ENCODE data around the gene ZNF699.
"Not testable (repeated sequence)": the region's sequence is repeated elsewhere in the genome, so short reads cannot be mapped to it uniquely, and the experiment has no call there.

ZNF699 gene

DNA sequence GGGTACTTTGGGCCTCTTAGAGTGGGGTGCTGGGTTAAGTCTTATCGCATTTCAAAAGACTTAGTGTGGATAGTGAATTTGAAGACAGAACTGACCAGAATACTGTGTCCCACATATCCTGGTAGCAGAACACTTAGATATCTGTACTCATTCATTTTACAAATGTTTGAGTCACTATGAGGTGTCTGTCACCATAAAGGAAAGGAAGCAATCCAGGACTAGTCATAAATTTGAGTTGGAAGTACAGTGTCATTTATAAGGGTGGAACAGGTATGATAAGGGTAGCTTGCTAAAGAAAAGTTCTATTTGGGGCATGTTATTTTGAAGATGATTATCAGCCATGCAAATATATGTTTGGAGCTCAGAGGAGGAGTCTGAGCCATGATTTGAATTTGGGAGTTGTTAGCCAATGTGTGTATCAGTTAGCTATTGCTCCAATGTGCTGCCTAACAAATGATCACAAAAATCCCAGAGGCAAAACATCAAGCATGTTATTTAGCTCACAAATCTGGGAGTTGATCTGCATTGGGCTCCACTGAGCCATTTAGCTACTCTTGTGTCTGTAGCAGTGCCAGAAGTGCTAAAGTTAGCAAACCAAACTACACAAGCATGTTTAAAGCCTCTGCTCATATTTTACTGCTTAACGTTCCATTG is 20.3 kb downstream of the ZNF699 start:
- H3K9me3 ChIP-seq (ENCODE audit: control insufficient read depth, low read length) = peaks cover 59% of the 10 kb centered on the region
- no peak overlapping the region for H3K27ac ChIP-seq (ENCODE audit: low read depth, low read length, severe bottlenecking)
- peaks cover 17% of the 10 kb centered on the region for H3K36me3 ChIP-seq (ENCODE audit: control insufficient read depth, insufficient read depth, low read length)
- 80% methylated on average over 1 of the region's 2 CpGs; no CpG with 5 or more reads in 1 of the 2 experiments for WGBS, 2 experiments (ENCODE audit: insufficient coverage in 2 of 2)
- H3K4me1 ChIP-seq (ENCODE audit: control insufficient read depth, insufficient read depth, low read length, poor library complexity, severe bottlenecking) = no peaks in the 10 kb centered on the region
- no peak overlapping the region for H3K4me3 ChIP-seq (ENCODE audit: extremely low read depth, insufficient read depth, low read length, poor library complexity, severe bottlenecking)

DNA sequence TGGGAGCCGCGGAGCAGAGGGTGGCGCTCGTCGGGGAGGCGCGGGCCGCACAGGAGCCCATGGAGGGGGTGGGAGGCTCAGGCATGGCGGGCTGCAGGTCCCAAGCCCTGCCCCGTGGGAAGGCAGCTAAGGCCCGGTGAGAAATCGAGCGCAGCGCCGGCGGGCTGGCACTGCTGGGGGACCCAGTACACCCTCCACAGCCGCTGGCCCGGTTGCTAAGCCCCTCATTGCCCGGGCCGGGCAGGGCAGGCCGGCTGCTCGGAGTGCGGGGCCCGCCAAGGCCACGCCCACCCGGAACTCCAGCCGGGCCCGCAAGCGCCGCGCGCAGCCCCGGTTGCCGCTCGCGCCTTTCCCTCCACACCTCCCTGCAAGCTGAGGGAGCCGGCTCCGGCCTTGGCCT is 26.2 kb downstream of the ZNF699 start:
- 92 to 98% methylated on average over 10 to 23 of the region's 38 CpGs for WGBS, 2 experiments (ENCODE audit: insufficient coverage in 2 of 2)

DNA sequence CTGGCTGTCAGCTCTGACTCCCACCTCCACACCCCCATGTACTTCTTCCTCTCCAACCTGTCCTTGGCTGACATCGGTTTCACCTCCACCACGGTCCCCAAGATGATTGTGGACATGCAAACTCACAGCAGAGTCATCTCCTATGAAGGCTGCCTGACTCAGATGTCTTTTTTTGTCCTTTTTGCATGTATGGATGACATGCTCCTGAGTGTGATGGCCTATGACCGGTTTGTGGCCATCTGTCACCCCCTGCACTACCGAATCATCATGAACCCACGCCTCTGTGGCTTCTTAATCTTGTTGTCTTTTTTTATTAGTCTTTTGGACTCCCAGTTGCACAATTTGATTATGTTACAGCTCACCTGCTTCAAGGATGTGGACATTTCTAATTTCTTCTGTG is 58.4 kb downstream of the ZNF699 start:
- no peak overlapping the region for H3K4me3 ChIP-seq (ENCODE audit: extremely low read depth, insufficient read depth, low read length, poor library complexity, severe bottlenecking)
- no peaks in the 10 kb centered on the region for H3K36me3 ChIP-seq (ENCODE audit: control insufficient read depth, insufficient read depth, low read length)
- 64 to 74% methylated on average over 4 to 5 of the region's 5 CpGs for WGBS, 2 experiments (ENCODE audit: insufficient coverage in 2 of 2)

More for the DNA sequence above, 26.2 kb downstream of the ZNF699 start:
- peaks cover 50% of the 10 kb centered on the region for H3K9me3 ChIP-seq (ENCODE audit: control insufficient read depth, low read length)
- not testable (repeated sequence) for H3K4me3 ChIP-seq (ENCODE audit: extremely low read depth, insufficient read depth, low read length, poor library complexity, severe bottlenecking); H3K36me3 ChIP-seq (ENCODE audit: control insufficient read depth, insufficient read depth, low read length); H3K27ac ChIP-seq (ENCODE audit: low read depth, low read length, severe bottlenecking); H3K4me1 ChIP-seq (ENCODE audit: control insufficient read depth, insufficient read depth, low read length, poor library complexity, severe bottlenecking)

DNA sequence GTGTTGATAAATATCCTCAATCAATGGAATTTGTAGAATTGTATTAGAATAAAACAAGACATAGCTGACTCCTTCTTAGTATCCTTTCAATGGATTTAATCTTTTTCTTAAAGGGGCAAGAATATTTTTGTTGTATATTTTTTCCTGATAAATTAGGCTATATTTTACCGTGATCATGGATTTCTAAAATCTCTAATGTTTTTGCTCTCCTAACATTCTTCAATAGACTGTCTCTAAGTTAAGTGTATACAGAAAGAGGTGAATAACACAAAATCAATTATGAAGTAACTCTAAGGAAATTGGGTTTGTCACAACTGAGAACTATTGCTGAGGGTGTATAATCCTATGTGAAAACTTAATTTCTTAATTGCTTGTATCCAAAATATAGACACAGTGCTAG is 59.0 kb downstream of the ZNF699 start, which contains the start of gene OR7E24:
Gene OR7E24 (plus strand): TSS at position 301 of the 400 bp plus-strand sequence. CDS start 114 bp downstream, outside the sequence.
- peaks cover 37% of the 10 kb centered on the region for H3K9me3 ChIP-seq (ENCODE audit: control insufficient read depth, low read length)
- no peak within 1 kb of the TSS for H3K27ac ChIP-seq (ENCODE audit: low read depth, low read length, severe bottlenecking)
- no CpG with 5 or more reads among the region's 1 CpG for WGBS, 2 experiments (ENCODE audit: insufficient coverage in 2 of 2)
- H3K4me1 ChIP-seq (ENCODE audit: control insufficient read depth, insufficient read depth, low read length, poor library complexity, severe bottlenecking) = no peaks in the 10 kb centered on the region
- no peaks in the 10 kb centered on the region for H3K36me3 ChIP-seq (ENCODE audit: control insufficient read depth, insufficient read depth, low read length)
- no peak within 1 kb of the TSS for H3K4me3 ChIP-seq (ENCODE audit: extremely low read depth, insufficient read depth, low read length, poor library complexity, severe bottlenecking)

More for the DNA sequence above, 58.4 kb downstream of the ZNF699 start:
- H3K4me1 ChIP-seq (ENCODE audit: control insufficient read depth, insufficient read depth, low read length, poor library complexity, severe bottlenecking) = no peaks in the 10 kb centered on the region
- no peak overlapping the region for H3K27ac ChIP-seq (ENCODE audit: low read depth, low read length, severe bottlenecking)
- peaks cover 42% of the 10 kb centered on the region for H3K9me3 ChIP-seq (ENCODE audit: control insufficient read depth, low read length)

All from mesodermal cell (in vitro differentiated cells).